ENCODE results near the gene DGCR2.

DGCR2 gene

DNA sequence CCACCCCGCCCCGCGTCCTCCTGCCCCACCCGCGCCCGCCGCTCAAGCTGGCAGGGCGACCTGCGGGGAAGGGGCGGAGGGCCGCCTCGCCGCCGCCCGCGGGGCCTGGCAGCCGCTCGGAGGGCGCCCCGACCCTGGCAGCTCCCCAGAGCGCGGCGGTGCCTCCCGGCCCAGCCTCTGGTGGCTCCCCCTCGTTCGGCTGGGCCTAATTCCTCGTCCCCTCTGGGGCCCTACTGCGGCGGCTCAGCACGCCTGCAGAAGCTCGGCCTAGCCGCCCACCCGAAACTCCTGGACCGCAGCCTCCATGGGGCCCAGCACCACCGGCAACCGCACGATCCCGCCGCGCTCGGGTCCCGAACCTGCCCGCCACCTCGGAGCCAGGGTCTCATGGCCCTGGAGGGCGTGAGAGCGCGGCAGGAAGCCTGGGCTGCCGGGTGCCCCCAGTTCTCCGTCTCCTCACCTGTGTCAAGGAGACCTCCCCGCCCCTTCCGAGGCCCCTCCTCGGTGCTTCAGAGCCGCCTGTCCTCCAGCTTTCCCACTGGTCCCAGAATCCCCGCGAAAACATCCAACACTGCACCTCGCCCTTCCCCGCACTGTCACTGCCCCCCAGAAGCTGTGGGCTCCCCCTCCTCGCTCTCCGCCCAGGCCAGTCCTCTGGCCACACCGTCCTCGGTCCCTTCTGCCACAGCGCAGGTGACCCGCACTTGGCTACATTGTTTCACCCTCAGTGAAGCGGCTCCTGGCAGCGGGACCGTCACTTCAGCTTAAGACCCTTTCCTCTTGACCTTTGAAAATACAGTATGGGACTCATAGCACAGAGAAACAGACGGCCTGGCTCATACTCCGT lies 28.5 kb upstream of the DGCR2 start:
- TF ChIP-seq, protein P1, sequence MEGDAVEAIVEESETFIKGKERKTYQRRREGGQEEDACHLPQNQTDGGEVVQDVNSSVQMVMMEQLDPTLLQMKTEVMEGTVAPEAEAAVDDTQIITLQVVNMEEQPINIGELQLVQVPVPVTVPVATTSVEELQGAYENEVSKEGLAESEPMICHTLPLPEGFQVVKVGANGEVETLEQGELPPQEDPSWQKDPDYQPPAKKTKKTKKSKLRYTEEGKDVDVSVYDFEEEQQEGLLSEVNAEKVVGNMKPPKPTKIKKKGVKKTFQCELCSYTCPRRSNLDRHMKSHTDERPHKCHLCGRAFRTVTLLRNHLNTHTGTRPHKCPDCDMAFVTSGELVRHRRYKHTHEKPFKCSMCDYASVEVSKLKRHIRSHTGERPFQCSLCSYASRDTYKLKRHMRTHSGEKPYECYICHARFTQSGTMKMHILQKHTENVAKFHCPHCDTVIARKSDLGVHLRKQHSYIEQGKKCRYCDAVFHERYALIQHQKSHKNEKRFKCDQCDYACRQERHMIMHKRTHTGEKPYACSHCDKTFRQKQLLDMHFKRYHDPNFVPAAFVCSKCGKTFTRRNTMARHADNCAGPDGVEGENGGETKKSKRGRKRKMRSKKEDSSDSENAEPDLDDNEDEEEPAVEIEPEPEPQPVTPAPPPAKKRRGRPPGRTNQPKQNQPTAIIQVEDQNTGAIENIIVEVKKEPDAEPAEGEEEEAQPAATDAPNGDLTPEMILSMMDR (IDR thresholded peaks at IDR 0.05; ENCODE audit: low read depth, low read length): no peak
- DNase-seq: no peak
- Histone ChIP-seq H3K4me3 (ENCODE audit: low read depth, low read length) (no peak overlapping the region), H3K36me3 (no peaks in the 10 kb centered on the region), H3K27me3 (peaks cover 66% of the 10 kb centered on the region), H3K9me3 (no peaks in the 10 kb centered on the region), H3K4me1 (no peaks in the 10 kb centered on the region)

DNA sequence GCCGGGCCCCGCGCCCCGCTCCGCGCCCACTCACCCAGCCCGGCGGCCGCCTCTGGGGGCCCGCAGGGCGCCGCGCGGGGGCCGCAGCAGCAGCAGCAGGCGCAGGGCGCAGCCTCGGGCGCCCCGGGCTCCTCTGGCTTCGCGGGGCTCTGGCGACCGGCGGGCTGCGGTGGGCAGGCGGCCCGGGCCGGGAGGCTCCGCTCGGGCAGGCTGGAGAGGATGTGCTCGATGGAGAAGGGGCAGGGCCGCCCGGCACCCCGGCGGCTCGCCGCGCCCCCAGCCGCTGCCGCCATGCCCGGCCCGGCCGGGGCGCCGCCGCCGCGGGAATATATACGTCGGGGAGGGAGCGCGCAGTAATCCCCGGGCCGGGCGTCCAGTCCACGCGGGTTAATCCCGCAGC lies 27.8 kb upstream of the DGCR2 start, which contains the start of gene GSC2:
Gene GSC2 (minus strand): TSS at position 302 of the 400 bp plus-strand sequence. CDS start 9 bp downstream, at position 293.
- TF ChIP-seq, protein P1 (IDR thresholded peaks at IDR 0.05; ENCODE audit: low read depth, low read length): no peak
- no peak for DNase-seq
- H3K4me1 ChIP-seq: no peaks in the 10 kb centered on the region
- H3K36me3 ChIP-seq: no peaks in the 10 kb centered on the region
- peaks cover 66% of the 10 kb centered on the region for H3K27me3 ChIP-seq
- no peaks in the 10 kb centered on the region for H3K9me3 ChIP-seq
- H3K4me3 ChIP-seq (ENCODE audit: low read depth, low read length): no peak within 1 kb of the TSS

DNA sequence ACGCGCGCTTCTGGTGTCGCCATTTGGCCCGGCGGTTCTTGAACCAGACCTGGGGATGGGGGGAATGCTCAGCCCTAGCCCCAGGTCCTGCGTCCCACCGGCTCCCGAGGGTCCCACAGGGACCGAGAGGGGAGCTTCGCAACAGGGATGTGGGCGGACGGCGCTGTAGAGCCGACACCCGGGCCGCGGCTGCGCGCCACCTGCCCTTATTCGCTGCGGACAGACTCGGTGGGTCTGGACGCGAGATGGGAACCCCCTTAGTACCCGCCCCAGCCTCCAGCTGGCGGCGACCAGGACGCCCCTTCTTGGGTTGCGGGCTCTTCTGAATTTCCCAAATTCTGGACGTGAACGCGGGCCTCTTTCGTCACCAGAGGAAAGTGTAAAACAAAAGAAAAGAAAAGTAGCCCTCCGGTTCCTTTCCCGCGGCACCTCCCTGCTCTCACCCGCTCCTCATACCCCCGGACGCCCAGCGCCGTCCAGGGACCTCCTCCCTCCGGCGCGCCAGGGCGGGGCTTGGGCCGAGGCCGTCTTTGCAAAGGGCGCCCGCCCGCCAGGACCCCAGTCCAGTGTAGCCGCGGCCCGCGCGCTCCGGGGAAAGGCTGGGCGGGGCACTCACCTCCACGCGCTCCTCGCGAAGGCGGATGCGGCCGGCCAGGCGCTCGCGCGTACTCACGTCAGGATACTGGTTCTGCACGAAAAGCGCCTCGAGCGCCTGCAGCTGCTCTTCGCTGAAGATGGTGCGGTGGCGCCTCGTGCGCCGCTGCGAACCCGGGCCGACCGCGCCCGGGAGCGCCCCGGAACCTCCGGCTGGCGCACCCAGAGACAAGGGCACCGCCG lies 27.1 kb upstream of the DGCR2 start:
- H3K27me3 ChIP-seq: peaks cover 66% of the 10 kb centered on the region
- DNase-seq: no peak
- no peaks in the 10 kb centered on the region for H3K9me3 ChIP-seq
- H3K36me3 ChIP-seq: no peaks in the 10 kb centered on the region
- H3K4me3 ChIP-seq (ENCODE audit: low read depth, low read length): no peak overlapping the region
- TF ChIP-seq, protein P1 (IDR thresholded peaks at IDR 0.05; ENCODE audit: low read depth, low read length): no peak
- H3K4me1 ChIP-seq: no peaks in the 10 kb centered on the region

DNA sequence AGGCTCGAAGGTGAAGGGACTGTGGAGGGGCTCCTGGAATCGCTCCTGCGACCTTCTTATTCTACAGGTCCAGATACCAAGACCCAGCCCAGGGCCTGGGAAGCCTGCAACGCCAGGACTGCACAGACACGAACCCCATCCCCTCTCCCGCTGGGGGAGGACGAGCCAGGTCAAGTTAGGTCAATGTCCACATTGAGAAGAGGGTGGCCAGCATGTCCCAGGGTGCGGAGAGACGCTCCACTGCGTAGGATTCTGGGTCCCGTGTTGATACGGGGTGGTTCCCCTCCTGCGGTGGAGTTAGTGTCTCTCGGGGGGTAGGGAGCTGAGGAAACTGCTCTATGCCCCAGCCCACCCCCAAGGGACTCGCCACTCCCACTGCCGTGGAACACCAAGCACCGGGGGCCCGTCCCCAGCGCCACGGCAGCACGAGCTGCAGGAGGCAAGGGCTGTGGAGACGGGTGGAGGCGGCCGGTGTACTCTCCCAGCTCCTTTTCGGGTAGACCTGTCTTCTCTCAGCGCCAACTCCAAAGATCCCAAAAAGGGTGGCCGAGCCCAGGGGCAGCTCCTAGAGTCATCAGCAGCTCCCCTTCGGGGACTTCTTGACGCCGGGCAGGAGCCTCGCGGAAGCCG lies 26.3 kb upstream of the DGCR2 start:
- no peak overlapping the region for H3K4me3 ChIP-seq (ENCODE audit: low read depth, low read length)

DNA sequence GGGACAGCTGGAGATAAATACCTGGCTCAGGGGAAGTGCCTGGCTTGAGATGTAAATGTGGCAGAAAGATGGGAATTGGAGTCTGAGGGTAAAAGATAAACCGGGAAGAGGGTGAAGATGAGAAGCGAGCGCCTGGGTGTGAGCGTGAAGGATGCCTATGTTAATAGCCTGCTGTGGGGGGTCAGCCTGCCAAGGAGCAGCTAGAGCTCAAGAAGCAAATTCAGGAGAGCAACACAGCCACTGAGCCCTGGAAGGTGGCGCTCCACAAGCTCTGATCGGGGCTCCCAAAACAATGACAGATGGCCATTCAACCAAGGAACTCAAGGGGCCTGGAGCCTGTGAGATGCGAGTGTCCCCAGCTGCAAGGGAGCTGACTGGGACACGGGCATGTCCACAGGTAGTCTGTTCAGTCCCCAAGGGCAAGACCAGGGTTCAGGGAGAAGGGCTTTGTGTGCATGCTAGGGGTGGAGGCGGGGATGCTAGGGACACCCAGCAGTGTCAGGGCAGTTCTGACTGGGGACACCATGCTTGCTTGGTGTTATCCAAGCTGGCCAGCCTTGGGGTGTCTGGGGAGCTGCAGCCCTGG lies 25.1 kb upstream of the DGCR2 start:
- DNase-seq: no peak
- H3K36me3 ChIP-seq: peaks cover 4% of the 10 kb centered on the region
- TF ChIP-seq, protein P1 (IDR thresholded peaks at IDR 0.05; ENCODE audit: low read depth, low read length): no peak
- peaks cover 52% of the 10 kb centered on the region for H3K27me3 ChIP-seq
- H3K9me3 ChIP-seq: no peaks in the 10 kb centered on the region
- no peak overlapping the region for H3K4me3 ChIP-seq (ENCODE audit: low read depth, low read length)
- H3K4me1 ChIP-seq: no peaks in the 10 kb centered on the region

More for the DNA sequence above, 26.3 kb upstream of the DGCR2 start:
- DNase-seq: no peak
- TF ChIP-seq, protein P1 (IDR thresholded peaks at IDR 0.05; ENCODE audit: low read depth, low read length): no peak
- no peaks in the 10 kb centered on the region for H3K9me3 ChIP-seq
- no peaks in the 10 kb centered on the region for H3K4me1 ChIP-seq
- H3K36me3 ChIP-seq: no peaks in the 10 kb centered on the region
- peaks cover 61% of the 10 kb centered on the region for H3K27me3 ChIP-seq
